ENCODE results near the gene XAB2.
A peak's percentile ranks its signal among the peaks of the same experiment; 100 is the strongest.
"Not testable (repeated sequence)": the region's sequence is repeated elsewhere in the genome, so short reads cannot be mapped to it uniquely, and the experiment has no call there.

XAB2 gene

DNA sequence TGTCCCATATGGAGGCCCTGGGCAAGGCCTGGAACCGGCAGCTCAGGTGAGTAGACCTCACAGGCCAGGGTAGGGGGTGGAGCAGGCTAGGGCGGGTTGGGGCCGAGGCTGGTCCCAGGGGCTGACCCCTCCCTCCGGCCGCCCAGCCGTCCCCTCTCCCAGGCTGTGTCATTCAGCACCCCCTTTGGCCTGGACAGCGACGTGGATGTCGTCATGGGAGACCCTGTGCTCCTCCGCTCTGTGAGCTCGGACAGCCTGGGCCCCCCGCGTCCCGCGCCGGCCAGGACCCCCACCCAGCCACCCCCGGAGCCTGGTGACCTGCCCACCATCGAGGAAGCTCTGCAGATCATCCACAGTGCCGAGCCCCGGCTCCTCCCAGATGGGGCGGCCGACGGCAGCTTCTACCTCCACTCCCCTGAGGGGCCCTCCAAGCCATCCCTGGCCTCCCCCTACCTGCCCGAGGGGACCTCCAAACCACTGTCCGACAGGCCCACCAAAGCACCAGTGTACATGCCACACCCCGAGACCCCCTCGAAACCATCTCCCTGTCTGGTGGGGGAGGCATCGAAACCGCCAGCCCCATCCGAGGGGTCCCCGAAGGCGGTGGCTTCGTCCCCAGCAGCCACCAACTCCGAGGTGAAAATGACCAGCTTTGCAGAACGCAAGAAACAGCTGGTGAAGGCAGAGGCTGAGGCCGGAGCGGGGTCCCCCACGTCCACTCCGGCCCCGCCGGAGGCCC, 17.6 kb downstream of the XAB2 start:
- DNase-seq, result no peak

DNA sequence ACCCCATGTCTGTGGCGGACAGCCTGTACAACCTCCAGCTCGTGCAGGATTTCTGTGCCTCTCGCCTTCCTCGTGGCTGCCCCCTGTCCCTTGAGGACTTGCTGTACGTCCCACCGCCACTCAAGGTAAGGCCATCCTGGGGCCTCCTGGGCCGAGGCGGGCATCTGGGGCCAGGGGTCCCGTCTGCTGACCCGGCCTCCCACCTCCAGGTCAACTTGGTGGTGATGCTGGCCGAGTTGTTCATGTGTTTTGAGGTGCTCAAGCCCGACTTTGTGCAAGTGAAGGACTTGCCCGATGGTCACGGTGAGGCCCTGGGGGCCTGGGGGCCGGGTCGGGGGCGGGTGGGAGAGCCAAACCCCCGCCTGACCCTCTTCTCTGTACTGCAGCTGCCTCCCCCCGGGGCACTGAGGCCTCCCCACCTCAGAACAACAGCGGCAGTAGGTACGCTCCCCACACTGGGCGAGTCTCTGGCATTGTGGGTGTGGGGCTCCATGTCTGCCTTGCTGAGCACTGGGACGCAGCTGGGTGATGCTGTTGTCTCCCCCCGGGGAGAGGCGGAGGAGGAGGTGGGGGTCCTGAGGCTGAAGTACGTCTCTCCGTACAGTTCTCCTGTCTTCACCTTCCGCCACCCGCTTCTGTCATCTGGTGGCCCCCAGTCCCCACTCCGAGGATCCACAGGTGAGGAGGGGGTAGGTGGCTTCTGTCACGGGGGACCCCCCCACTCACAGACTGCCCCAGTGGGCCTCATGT, 18.7 kb downstream of the XAB2 start:
- no peak for DNase-seq

DNA sequence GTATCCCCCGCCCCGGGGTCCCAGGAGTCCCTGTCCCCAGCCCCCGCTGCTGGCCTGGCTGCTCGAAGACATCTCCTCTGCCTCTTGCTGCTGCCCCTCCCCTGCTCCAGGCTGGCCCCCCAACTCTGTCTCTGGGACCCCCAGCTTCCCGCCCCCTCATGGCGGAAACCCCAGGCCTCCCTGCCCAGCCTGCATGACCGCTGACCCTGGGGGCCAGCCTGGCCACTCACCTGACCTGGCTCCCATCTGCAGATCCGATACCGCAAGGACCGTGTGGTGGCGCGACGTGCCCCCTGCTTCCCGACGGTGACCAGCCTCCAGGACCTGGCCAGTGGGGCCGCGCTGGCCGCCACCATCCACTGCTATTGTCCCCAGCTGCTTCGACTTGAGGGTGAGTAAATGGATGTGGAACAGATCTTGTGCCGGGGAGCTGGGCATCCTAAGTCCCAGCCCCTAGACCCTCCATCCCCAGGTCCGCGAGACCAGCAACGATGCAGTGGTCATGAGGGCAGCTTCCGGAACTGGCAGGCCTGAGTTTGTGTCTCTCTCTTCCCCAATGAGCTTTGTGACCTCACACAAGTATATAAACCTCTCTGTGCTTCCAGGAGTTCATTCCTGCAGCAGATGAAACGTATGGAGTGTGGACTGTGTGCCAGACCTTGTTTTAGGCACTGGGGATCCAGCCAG, 21.3 kb downstream of the XAB2 start:
- no peak for DNase-seq

DNA sequence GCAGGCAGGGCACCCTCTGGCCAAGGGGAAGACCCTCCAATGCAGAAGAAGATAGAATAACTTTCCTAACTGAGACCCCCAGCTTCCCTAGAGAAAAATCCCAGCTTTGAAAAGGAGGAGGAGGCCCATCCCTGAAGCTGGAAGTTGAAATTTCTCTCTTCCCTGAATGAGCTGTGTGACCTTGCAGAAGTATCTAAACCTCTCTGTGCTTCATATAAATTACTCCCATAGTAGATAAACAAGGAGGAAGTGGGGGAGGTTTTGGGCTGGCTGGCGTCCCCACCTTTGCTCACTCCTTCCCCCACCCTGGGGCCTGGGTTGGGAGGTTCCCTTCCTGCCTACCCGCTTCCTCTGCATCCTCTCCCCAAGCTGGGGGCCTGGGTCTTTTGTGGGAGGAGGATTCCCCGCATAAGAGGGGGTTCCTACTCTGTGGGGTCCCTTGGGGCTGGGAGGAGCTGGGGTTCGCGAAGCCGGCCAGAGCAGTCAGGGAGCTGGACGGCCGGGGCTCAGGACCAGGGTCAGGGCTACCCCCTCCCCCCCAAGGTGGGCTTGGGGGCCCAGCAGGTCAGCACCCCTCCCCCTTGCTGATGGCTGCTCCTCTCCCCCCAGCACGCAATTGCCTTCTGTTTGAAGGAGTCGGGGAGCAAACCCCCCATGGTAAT, 22.0 kb downstream of the XAB2 start:
- DNase-seq, result no peak

DNA sequence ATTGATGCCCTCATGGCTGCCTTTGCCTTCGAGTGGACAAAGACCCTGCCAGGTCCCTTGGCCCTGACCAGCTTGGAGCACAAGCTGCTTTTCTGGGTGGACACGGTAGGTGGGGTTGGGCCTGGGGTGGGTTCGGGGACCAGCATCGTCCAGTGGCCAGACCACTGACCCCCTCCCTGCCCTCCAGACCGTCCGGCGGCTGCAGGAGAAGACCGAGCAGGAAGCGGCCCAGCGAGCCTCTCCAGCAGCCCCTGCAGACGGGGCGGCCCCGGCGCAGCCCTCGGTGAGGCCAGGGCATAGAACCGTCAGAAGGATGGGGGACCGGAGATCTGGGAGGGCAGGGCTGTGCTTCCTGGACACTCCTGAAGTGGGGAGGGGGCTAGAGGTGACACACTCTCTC, 23.1 kb downstream of the XAB2 start:
- DNase-seq, result no peak

DNA sequence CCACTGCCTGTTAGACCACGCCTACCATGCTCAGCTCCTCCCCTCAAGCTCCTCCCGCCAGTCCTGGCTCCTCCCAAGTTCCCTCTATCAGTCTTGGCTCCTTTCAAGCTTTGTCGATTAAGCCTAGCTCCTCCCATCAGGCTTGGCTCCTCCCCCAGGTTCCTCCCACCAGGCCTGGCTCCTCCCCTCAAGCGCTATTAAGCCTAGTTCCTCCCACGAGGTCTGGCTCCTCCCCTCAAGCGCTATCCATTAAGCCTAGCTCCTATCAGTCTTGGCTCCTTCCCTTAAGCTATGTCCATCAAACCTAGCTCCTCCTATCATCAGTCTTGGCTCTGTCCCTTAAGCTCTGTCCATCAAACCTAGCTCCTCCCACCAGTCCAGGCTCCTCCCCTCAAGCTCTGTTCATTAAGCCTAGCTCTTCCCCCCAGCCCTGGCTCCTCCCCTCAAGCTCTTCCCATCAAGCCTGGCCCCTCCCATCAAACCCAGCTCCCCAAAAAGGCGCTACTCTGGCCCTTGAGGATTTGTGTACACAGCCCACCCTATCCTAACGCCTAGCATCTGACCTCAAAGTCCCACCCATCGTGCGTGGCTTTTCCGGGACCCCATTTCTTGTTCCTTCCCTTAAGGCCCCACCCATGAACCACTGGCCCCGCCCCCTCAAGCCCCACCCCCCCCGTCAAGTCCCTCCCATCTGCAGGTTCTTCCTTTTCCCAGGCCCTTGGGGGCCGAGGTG, 23.7 kb downstream of the XAB2 start:
- no peak for DNase-seq

DNA sequence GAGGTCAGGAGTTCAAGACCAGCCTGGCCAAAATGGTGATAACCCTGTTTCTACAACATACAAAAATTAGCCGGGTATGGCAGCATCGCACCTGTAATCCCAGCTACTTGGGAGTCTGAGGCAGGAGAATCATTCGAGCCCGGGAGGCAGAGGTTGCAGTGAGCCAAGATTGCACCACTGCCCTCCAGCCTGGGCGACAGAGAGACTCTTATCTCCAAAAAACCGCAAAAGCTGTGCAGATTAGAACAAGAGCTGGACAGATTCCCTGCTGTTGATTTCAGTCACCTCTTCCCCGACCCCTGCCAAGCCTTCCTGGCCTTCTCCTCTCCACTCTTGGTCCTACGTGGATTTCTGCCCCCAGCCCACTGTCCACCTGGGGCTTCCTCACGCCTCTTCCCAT, 25.4 kb downstream of the XAB2 start:
- DNase-seq, result no peak

DNA sequence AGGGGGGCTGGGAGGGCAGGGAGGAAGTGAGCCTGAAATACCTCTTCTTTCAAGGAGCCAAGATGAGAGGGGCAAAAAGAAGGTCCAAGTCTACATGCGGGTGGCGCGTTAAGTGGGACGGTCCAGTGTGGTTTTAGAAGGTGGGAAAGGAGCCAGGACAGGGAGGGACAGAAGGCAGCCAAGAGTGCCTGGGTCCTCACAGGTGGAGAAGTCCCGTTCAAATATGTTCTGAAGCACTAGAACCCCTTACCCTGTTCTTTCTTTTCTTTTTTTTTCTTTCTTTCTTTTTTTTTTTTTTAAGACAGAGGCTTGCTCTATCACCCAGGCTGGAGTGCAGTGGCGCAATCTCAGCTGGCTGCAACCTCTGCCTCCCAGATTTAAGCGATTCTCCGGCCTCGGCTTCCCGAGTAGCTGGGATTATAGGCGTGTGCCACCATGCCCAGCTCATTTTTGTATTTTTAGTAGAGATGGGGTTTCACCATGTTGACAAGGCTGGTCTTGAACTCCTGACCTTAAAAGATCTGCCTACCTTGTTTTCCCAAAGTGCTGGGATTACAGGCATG, 26.3 kb downstream of the XAB2 start:
- no peak for DNase-seq

DNA sequence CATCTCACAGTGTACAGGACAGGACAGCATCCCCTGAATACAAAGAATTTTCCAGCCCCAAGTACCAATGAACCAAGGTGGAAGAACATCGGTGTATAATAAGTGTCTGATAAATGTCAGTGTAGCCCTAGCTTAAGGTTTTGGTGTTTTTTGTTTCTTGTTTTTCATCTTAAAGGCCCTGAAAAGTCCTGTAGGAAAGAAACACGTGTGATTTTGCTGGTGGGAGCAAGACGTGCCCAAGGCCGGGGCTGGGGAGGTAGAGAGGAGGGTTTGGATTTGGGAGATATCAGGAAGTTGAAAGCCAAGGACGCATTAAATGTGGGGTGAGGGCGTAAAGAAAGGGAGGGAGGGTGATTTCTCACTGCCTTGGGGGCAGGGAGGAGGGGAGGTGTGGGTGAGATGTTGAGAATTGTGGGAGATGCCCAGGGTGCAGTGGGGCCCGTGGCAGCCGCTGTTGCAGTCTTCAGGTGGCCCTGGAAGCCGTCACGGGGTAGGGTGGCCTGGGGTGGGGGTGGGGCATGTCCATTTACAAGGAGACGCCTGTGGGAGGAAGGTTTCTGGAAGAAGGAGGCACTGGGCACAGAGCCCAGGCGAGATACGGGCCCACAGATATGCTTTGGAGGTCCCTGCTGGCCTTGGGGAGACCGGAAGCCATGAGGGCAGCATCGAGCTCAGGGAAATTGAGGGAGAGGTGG, 27.0 kb downstream of the XAB2 start:
- DNase-seq, result no peak

DNA sequence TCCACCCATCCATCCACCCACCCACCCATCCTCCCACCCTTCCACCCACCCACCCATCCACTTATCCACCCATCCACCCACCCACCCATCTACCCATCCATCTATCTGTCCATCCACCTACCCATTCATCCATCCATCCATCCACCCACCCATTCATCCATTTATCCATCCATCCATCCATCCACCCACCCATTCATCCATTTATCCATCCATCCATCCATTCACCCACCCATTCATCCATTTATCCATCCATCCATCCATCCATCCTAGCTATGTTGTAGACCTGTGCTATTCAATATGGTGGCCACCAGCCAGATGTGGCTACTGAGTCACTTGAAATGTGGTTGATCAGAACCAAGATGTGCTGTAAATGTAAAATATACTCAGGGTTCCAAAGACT, 28.6 kb downstream of the XAB2 start:
- DNase-seq, result no peak

DNA sequence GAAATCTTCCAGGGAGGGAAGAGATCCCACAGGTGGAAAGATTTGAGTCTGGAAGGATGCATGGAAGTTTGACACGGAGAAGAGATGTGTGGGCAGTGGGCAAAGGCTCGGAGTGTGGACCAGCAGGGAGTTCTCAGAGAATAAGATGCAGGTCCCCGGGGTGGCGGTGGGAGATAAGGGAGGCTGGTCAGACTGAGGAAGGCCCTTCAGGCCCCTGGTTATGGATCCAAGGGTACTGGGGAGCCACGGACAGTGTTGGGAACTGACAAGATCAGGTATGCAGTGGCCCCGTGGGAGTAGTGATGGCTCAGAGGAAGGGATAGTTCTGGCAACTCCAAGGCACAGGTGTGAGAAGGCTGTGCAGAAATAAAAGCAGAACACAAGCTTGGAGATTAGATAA, 31.2 kb downstream of the XAB2 start:
- DNase-seq, result no peak

DNA sequence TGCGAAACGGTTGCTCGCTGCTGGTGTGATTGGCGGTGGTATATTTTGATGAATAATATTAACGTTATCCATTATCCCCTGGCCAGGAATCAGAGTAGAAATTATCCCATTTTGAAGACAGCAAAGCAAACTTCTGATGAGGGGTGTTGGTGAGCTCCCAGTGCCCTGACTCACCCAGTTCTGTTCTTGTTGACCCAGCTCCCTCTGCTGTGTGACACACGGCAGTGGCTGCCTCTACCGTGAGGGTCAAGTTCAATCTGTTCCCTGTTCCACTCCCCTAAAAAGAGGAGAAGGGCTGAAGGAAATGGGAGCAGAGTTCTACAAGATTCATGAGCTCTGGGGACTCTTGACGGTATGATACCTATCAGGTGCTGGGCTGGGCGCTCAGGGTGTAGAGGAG, 31.7 kb downstream of the XAB2 start:
- DNase-seq, result no peak

DNA sequence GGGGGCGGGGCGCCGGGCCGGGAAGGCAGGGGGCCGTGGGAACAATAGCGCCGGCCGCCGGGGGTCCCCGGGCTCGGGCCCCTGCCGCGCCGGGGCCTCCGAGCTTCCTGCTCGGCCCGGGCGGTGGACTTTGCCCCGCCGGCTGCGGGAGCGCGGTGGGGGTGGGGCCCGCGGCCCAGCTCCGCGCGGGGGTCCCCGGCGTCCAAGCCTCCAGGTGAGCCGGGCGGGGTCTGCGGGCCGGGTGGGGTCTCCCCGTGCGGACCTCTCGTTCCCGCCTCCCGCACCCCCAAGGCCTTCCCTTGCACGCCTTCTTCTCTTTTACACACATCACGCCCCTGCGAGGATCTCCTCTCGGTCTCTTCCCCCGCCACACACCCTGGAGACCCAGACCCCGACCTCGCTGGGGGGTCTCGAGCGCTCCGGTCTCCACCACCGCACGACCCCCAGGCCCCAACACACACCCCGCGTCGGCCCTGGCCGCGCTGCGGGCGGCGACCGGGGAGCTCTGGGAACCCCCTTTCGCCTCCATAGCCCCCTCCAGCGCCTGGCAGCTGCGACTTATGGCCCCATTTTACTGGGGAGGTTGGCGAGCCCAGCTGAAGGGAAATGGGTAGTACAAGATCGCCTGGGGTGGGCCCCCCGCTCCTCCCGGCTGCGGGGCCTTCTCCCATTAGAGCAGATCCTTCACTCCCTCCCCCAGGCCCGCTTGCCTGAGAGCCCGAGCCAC, 33.0 kb downstream of the XAB2 start:
- no peak for DNase-seq

DNA sequence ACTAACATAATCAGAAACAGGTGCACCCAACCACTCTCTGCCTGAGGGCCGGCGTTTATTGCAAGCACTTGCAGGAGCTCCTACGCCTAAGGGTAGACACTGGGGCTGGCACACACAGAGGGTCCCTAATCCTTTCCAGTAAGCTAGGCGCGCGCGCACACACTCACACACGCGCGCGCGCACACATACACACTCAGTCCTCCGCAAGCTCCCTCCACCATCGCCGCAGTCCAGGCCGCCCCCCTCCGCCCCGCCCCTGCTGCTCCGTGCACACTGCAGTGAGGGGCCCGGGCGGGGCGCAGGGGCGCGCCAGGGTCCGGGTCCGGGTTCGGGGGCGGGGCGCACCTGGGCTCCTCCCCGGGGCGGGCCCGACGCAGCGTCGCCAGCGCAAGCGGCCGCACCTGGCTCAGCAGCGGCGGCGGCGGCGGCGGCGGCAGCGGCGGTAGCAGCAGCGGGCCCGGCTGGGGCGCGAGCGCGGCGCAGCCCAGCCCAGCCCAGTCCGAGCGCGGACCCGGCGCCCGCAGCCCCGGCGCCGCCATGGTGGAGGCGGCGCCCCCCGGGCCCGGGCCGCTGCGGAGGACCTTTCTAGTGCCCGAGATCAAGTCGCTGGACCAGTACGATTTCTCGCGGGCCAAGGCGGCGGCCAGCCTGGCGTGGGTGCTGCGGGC, 33.7 kb downstream of the XAB2 start, which contains the start of gene CAMSAP3:
Gene CAMSAP3 (plus strand): TSS at position 398 of the 668 bp plus-strand sequence. CDS start 140 bp downstream, at position 538.
- peak; percentile 58 for DNase-seq

DNA sequence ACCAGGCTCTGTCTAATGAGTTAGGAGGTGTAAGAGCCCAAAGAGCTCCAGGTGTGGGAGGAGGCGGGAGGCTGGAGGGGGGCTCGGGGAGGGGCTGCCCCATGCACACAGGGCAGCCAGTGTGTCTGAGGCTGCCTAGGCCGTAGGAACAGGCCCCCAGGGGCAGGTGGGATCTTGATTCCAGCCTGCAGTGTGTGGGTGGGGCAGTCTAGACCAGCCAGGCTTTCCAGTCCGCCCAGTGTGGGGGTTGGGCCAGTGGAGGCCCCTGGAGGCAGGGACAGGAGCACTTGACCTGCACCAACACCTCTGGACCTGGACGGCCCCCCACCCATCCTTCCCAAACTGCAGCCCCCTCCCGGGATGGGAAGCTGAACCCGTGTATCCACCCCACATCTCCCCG, 39.1 kb downstream of the XAB2 start:
- no peak for DNase-seq

DNA sequence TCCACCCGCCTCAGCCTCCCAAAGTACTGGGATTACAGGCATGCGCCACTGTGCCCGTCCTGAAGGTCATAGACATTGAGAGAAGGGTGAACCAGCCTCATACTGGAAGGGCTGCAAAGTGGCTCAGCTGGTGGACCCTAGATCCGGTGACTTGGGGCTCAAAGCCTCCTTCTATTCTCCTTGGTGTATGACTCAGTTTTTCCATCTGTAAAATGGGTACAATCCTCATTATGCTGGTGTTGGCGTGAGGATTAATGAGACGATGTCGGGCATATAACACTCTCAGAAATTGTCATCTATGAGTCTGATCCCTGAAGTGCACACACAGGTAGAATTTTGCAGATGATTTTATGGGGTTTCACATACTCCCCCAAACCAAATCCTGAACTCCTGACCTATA, 39.5 kb downstream of the XAB2 start:
- DNase-seq, result no peak

DNA sequence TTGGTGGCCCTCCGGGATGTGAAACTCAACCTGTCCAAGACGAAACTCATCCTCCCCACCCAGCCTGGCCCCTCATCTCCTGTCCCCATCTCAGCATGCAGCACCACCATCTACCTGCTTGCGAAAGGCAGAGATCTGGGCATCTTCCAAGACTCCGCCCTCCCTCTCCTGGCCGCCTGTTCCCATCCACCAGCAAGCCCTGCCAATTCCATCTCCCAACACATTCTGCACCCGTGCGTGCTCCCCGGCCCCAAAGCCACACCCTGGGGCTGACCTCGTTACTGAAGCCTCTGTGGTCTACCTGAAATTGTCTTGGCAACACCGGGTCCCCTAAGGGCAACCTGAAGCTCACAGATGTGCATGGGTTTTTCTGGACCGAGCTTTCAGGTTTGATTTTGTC, 46.9 kb downstream of the XAB2 start:
- DNase-seq, result no peak

DNA sequence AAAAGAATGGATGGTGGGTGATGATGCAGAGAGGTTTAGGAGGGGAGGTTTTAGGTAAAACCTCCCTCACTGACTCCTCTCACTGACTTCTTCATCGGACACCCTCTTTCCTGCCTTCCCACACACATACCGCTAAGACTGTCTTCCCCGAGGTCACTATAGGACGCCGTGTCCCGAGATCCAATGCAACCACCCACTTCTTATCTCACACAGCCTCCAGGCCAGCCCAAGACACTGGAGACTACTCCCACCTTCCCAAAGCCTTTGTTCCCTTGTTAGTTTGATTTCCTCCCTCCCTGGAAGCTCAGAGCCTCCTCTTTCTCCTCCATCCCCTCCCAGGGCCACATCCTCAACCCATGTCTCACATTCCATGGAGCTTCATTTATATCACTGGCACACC, 50.2 kb downstream of the XAB2 start:
- DNase-seq, result no peak

DNA sequence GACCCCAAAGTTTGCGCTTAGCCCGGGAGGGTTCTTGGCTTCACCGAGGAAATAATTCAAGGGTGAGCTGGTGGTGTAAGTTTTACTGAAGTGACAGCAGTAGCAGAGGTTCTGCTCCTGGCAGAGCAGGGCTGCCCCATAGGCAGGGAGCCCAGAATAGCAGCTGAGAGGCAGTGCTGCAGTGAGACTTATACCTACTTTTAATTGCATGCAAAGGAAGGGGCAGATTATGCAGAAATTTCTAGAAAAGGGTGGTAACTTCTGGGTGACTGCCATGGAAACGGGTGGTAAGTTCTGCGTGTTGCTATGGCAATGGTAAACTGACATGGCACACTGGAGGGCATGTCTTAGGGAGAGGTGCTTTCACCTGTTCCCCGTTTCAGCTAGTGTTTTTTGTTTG, 51.2 kb downstream of the XAB2 start:
- DNase-seq, result no peak

DNA sequence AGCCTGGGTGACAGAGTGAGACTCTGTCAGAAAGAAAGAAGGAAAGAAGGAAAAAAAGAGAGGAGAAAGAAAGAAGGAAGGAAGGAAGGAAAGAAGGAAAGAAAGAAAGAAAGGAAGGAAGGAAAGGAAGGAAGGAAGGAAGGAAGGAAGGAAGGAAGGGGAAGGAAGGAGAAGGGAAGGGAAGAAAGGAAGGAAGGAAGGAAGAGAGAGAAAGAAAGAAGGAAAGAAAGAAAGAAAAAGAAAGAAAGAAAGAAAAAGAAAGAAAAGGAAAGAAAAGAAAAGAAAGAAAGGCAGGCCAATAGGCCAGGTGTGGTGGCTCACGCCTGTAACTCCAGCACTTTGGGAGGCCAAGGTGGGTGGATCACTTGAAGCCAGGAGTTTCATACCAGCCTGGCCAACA, 51.9 kb downstream of the XAB2 start:
- DNase-seq, result not testable (repeated sequence)
